ENCODE data around the gene MTMR4. TPM values are rescaled to one million over a fixed set of nuclear protein-coding genes. Genes with fewer than 3 reads are reported as not detected.
A peak's percentile ranks its signal among the peaks of the same experiment; 100 is the strongest.

Gene MTMR4
- total RNA-seq, 1 experiment from 2014 or later = 33.5 TPM

DNA sequence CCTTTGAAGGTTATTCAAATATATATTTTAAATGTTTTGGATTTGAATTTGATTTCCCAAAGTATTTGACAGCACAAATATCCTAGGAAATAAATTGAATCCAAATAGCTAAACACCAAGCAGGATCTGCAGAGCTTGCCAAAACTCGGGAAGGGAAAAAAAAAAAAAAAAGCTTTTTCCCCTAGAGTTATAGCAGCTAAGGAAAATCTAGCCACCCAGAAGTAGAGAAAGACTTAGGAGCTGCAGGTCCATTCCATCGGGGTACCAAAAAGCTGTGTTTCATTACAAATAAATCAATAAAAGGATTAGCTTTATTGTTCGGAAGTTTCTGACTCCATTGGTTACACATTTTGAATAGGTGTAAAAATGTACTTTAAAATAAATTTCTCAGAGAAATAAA is 45.5 kb downstream of the MTMR4 start:
- no peak overlapping the region for H3K27ac Mint-ChIP-seq (ENCODE audit: unreplicated experiment)
- H3K4me3 Mint-ChIP-seq (ENCODE audit: low read depth, unreplicated experiment) = no peak overlapping the region
- H3K9me3 Mint-ChIP-seq (ENCODE audit: low read depth, unreplicated experiment) = no peaks in the 10 kb centered on the region
- no TSS peak for BruUV-seq (replicated peaks)
- intact Hi-C loops (cut with micrococcal nuclease; ENCODE audit: unreplicated experiment) = no loop called here
- H3K4me1 Mint-ChIP-seq (ENCODE audit: low read depth, unreplicated experiment) = no peaks in the 10 kb centered on the region
- no peaks in the 10 kb centered on the region for H3K27me3 Mint-ChIP-seq (ENCODE audit: unreplicated experiment)
- TF ChIP-seq, protein P1, sequence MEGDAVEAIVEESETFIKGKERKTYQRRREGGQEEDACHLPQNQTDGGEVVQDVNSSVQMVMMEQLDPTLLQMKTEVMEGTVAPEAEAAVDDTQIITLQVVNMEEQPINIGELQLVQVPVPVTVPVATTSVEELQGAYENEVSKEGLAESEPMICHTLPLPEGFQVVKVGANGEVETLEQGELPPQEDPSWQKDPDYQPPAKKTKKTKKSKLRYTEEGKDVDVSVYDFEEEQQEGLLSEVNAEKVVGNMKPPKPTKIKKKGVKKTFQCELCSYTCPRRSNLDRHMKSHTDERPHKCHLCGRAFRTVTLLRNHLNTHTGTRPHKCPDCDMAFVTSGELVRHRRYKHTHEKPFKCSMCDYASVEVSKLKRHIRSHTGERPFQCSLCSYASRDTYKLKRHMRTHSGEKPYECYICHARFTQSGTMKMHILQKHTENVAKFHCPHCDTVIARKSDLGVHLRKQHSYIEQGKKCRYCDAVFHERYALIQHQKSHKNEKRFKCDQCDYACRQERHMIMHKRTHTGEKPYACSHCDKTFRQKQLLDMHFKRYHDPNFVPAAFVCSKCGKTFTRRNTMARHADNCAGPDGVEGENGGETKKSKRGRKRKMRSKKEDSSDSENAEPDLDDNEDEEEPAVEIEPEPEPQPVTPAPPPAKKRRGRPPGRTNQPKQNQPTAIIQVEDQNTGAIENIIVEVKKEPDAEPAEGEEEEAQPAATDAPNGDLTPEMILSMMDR (IDR thresholded peaks at IDR 0.05; ENCODE audit: unreplicated experiment) = no peak
- CTCF ChIA-PET = interaction anchor here (0.6 to 1.0 kb wide), 2 partner anchors 10 to 501 kb away, joined by 3 read pairs; no protein-coding TSS in a partner anchor
- H3K36me3 Mint-ChIP-seq (ENCODE audit: insufficient read depth, unreplicated experiment) = no peaks in the 10 kb centered on the region
- no peak for DNase-seq

DNA sequence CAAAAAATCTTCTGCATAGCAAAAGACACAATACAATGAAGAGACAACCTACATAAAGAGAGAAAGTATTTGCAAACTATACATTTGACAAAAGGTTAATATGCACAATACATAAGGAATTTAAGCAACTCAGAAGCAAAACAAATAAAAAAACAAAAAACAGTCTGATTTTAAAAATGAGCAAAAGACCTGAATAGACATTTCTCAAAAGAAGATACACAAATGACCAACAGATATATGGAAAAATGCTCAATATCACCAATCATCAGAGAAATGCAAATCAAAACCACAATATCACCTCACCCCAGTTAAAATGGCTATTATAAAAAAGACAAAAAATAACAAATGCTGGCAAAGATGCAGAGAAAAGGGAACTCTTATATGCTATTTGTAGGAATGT is 58.9 kb downstream of the MTMR4 start:
- DNase-seq = no peak
- Mint-ChIP-seq H3K27ac (ENCODE audit: unreplicated experiment) (no peak overlapping the region), H3K27me3 (ENCODE audit: unreplicated experiment) (peaks cover 9% of the 10 kb centered on the region), H3K4me1 (ENCODE audit: low read depth, unreplicated experiment) (no peaks in the 10 kb centered on the region), H3K4me3 (ENCODE audit: low read depth, unreplicated experiment) (no peak overlapping the region), H3K36me3 (ENCODE audit: insufficient read depth, unreplicated experiment) (no peaks in the 10 kb centered on the region), H3K9me3 (ENCODE audit: low read depth, unreplicated experiment) (no peaks in the 10 kb centered on the region)
- no TSS peak for BruUV-seq (replicated peaks)
- CTCF ChIA-PET = no interaction called here
- TF ChIP-seq, protein P1 (IDR thresholded peaks at IDR 0.05; ENCODE audit: unreplicated experiment) = no peak
- intact Hi-C loops (cut with micrococcal nuclease; ENCODE audit: unreplicated experiment) = no loop called here

DNA sequence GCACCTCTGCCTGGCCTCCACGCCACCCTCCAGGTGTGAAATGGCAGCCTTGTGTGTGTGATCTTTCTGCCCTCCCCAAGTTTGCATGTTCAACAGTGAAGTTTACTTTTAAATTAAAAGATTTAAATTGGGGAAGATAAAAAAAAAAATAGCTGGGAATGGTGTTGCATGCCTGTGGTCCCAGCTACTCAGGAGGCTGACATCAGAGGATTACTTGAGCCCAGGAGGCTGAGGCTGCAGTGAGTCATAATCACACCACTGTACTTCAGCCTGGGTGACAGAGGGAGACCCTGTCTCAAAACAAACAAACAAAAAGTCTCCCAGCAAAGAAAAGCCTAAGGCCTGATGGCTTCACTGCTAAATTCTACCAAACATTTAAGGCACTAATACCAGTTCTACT is 61.7 kb downstream of the MTMR4 start:
- Mint-ChIP-seq H3K36me3 (ENCODE audit: insufficient read depth, unreplicated experiment) (no peaks in the 10 kb centered on the region), H3K27ac (ENCODE audit: unreplicated experiment) (no peak overlapping the region), H3K4me3 (ENCODE audit: low read depth, unreplicated experiment) (no peak overlapping the region), H3K9me3 (ENCODE audit: low read depth, unreplicated experiment) (no peaks in the 10 kb centered on the region), H3K27me3 (ENCODE audit: unreplicated experiment) (peaks cover 9% of the 10 kb centered on the region), H3K4me1 (ENCODE audit: low read depth, unreplicated experiment) (no peaks in the 10 kb centered on the region)
- TF ChIP-seq, protein P1 (IDR thresholded peaks at IDR 0.05; ENCODE audit: unreplicated experiment) = no peak
- no peak for DNase-seq
- intact Hi-C loops (cut with micrococcal nuclease; ENCODE audit: unreplicated experiment) = no loop called here
- CTCF ChIA-PET = no interaction called here
- no TSS peak for BruUV-seq (replicated peaks)

DNA sequence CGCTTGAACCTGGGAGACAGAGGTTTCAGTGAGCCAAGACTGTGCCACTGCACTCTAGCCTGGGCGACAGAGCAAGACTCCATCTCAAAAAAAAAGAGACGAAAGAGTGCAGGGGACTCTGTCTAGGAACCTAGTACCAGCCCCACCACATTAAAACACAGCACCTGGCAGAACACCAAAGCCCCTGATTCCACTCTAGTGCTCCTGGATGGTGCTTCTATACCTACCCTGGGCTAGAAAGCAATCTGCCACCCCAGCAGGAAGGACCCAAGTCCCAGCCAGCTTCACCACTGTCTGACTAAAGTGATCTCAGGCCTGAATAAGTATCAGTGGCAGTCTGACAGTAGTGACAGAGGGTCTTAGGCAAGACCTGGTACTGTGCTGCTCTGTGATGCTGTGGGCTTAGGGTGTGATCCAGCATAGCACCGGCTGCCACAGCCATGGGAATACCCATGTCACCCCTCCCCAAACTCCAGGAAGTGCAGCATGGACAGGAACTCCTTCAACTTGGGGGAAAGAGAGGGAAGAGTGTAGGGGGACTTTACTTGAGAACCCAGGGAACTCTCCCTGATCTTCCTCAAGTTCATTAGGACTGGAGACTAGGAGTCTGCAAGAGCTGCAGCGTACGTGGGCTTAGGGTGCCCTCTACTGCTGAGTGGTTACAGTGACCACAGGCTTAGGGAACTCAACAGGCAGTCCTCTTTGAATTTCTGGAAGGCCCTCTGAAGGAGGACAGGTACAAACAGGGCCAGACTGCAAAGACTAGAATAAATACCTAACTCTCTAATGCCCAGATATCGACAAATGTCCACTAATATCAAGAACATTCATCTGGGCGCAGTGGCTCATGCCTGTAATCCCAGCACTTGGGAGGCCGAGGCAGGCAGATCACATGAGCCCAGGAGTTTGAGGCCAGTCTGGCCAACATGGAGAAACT is 67.1 kb downstream of the MTMR4 start:
- intact Hi-C loops (cut with micrococcal nuclease; ENCODE audit: unreplicated experiment) = loop anchor here (1.0 kb wide), 1 partner anchor 130 kb away; no protein-coding TSS in a partner anchor
- Mint-ChIP-seq H3K27ac (ENCODE audit: unreplicated experiment) (no peak overlapping the region), H3K4me3 (ENCODE audit: low read depth, unreplicated experiment) (no peak overlapping the region), H3K36me3 (ENCODE audit: insufficient read depth, unreplicated experiment) (no peaks in the 10 kb centered on the region), H3K9me3 (ENCODE audit: low read depth, unreplicated experiment) (no peaks in the 10 kb centered on the region), H3K27me3 (ENCODE audit: unreplicated experiment) (peaks cover 31% of the 10 kb centered on the region), H3K4me1 (ENCODE audit: low read depth, unreplicated experiment) (no peaks in the 10 kb centered on the region)
- peak; percentile 74 for DNase-seq
- TF ChIP-seq, protein P1 (IDR thresholded peaks at IDR 0.05; ENCODE audit: unreplicated experiment) = peak; percentile 39
- BruUV-seq (replicated peaks) = no TSS peak
- CTCF ChIA-PET = interaction anchor here (2.0 kb wide), 1 partner anchor 130 kb away, joined by 8 read pairs; no protein-coding TSS in a partner anchor
